HEK293T (cell line): Measurements from ENCODE around the gene TRERF1.

ENCODE experiments used
- CTCF ChIA-PET: fragments of 350-600 bp; formaldehyde crosslinking; extraction: SDS; loops from one replicate; lab custom pipeline; 2021; ENCODE audit warnings: antibody characterized with exemption, inconsistent platforms; lab: Yijun Ruan, JAX
- POLR2A ChIA-PET: fragments of 350-600 bp; formaldehyde crosslinking; extraction: SDS; loops from one replicate; lab custom pipeline; 2020; ENCODE audit warnings: antibody characterized with exemption, inconsistent platforms; lab: Yijun Ruan, JAX
- DNase-seq: peaks from one replicate; pipeline ENCODE4 v3.0.0; 2012; ENCODE audit warnings: mixed read lengths; ENCODE audit errors: extremely low spot score
- ARNT ChIP-seq: fragments of 450-650 bp; IDR thresholded peaks from 2 replicates; pipeline ENCODE4 v1.6.1; 2017; ENCODE audit warnings: mild to moderate bottlenecking
- BHLHE40 ChIP-seq: fragments of 450-650 bp; IDR thresholded peaks from 2 replicates; pipeline ENCODE4 v1.6.1; 2016; ENCODE audit warnings: mild to moderate bottlenecking, moderate library complexity, borderline replicate concordance
- ELF4 ChIP-seq: fragments of 450-650 bp; IDR thresholded peaks from 2 replicates; pipeline ENCODE4 v1.6.1; 2017; ENCODE audit warnings: antibody characterized with exemption
- FOXK2 ChIP-seq: fragments of 450-650 bp; IDR thresholded peaks from 2 replicates; pipeline ENCODE4 v1.6.1; 2016; ENCODE audit warnings: mild to moderate bottlenecking
- HDGF ChIP-seq: fragments of 450-650 bp; IDR thresholded peaks from 2 replicates; pipeline ENCODE4 v1.6.1; 2017; ENCODE audit warnings: antibody characterized with exemption, borderline replicate concordance
- L3MBTL2 ChIP-seq: fragments of 450-650 bp; conservative IDR thresholded peaks from 2 replicates; pipeline ENCODE4 v1.6.1; 2016; ENCODE audit warnings: mild to moderate bottlenecking
- NFRKB ChIP-seq: fragments of 450-650 bp; IDR thresholded peaks from 2 replicates; pipeline ENCODE4 v1.6.1; 2016; ENCODE audit warnings: mild to moderate bottlenecking, moderate library complexity
- SUZ12 ChIP-seq: fragments of 450-650 bp; IDR thresholded peaks from 2 replicates; pipeline ENCODE4 v1.6.1; 2016; ENCODE audit warnings: mild to moderate bottlenecking
- TARDBP ChIP-seq: fragments of 450-650 bp; IDR thresholded peaks from 2 replicates; pipeline ENCODE4 v1.6.1; 2016
- ZNF384 ChIP-seq: fragments of 450-650 bp; IDR thresholded peaks from 2 replicates; pipeline ENCODE4 v1.6.1; 2016
- TF ChIP-seq, protein P1 (sequence below): fragments of 450-650 bp; IDR thresholded peaks from 2 replicates; pipeline ENCODE4 v1.6.1; 2016

TRERF1 gene

DNA sequence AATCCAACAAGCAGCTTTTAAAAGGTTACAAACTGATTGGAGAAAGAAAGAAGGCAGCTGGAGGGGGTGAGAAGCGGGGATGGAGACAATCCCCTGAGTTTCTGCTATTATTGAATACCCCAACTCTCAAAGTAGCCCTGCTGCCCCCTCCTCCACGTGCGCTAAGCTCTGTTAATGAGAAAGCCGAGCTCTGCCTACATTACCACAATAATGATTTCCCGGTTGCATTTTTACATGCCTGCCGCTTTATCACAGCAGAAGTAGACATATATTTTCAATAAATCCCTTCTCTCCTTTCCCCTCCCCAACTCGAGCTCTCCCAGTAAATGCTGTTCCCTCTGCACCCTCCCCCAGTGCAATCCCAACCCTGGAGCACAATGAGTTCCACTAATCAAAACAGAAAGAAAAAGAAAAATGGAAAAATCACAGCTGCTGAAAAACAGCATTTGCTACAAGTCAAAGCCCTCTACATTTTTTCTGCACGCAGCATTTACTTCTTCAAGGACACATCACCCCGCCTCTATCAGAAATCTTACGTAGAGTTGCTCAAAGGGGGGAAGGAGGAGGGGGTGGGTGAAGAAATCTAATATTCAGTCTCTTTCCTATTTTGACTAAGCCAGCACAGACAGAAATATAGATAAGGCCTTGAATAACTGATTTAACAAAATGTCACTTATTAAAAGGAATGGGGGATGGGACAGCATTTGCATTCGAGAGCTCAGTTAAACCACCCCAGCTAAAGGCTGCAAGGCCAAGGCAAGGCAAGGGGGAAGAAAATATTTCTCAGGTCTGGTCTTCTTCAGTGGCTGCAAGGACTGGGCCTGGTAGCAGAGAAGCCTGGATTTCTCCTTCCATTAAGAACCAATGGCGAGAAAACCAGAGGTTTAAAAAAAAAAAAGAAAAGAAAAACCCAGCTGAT is 10.7 kb downstream of the TRERF1 start:
- TF ChIP-seq L3MBTL2 = no peak
- TF ChIP-seq, protein P1, sequence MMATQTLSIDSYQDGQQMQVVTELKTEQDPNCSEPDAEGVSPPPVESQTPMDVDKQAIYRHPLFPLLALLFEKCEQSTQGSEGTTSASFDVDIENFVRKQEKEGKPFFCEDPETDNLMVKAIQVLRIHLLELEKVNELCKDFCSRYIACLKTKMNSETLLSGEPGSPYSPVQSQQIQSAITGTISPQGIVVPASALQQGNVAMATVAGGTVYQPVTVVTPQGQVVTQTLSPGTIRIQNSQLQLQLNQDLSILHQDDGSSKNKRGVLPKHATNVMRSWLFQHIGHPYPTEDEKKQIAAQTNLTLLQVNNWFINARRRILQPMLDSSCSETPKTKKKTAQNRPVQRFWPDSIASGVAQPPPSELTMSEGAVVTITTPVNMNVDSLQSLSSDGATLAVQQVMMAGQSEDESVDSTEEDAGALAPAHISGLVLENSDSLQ = no peak
- no peak for TF ChIP-seq TARDBP
- TF ChIP-seq NFRKB = no peak

DNA sequence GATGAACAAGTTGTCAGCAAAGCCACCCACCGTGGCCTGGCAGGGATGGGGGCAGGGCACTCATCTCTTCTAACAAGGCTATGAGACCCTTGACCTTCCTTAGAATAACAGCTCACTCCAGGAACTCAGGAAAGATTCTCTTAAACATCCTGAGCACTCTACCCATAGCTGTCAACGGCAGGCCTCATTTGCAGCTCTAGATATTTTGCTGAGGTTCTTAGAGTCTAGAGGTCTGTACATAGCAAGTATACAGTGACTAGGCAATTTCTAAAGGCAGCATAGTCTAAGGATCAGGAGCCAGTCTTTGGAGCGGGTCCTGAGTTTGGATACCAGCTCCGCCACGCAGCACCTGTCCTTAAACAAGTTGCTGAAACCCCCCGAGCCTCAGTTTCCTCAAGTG is 11.7 kb downstream of the TRERF1 start:
- TF ChIP-seq HDGF (no peak), ARNT (no peak), SUZ12 (no peak), TARDBP (no peak), L3MBTL2 (no peak)
- TF ChIP-seq, protein P1 = no peak
- ChIA-PET CTCF (interaction anchor here (0.7 kb wide), 1 partner anchor 578 kb away, joined by 3 read pairs; no protein-coding TSS in a partner anchor), POLR2A (interaction anchor here (1.2 to 1.6 kb wide), 4 partner anchors 8 to 180 kb away, joined by 3 to 5 read pairs (median 4); no protein-coding TSS in a partner anchor)
- no peak for DNase-seq

More for the DNA sequence above, 10.7 kb downstream of the TRERF1 start:
- POLR2A ChIA-PET = interaction anchor here (1.0 to 1.3 kb wide), 3 partner anchors 9 to 11 kb away, joined by 3 to 5 read pairs (median 4); partner anchors contain the start of gene TRERF1
- no peak for DNase-seq
- CTCF ChIA-PET = interaction anchor here (0.6 kb wide), 1 partner anchor 51 kb away, joined by 5 read pairs; no protein-coding TSS in a partner anchor

DNA sequence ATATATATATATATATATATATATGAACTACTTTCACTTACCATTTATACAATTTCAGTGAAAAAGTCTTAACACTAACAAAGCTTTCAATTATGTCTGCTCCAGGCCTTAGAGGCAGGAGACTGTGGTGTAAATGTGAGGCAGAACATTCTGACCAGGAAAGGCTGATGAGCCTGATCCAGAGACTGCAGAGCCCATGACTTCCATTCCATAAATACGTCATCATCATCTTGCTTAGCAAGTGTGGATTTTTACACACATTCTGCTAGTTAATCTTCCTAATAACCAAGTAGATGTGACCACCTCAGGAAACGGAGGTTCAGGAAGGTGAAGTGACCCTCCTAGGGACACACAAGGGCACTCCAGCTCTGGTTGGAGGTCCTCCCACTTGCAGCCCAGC is 14.9 kb downstream of the TRERF1 start:
- TF ChIP-seq L3MBTL2 = no peak
- TF ChIP-seq FOXK2 = no peak
- ChIA-PET CTCF (interaction anchor here (0.7 to 1.0 kb wide), 2 partner anchors 47 to 95 kb away, joined by 3 read pairs; no protein-coding TSS in a partner anchor), POLR2A (no interaction called here)
- no peak for DNase-seq

DNA sequence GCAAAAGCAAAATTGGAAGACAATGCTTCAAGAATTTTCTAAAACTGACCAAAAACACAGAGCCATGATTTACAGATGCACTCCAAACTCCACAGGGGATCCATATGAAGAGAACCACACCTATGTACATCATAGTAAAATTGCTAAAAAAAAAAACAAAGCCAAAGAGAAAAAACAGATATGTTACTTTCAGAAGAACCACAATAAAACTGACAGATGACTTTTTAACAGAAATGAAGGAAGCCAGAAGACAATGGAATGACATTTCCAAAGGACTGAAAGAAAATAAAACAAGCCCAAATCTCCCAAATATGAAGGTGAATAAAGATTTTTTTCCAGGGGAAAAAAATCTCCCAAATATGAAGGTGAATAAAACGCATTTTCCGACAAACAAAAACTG is 17.5 kb downstream of the TRERF1 start:
- DNase-seq = no peak
- POLR2A ChIA-PET = no interaction called here
- TF ChIP-seq BHLHE40 = no peak
- CTCF ChIA-PET = no interaction called here

DNA sequence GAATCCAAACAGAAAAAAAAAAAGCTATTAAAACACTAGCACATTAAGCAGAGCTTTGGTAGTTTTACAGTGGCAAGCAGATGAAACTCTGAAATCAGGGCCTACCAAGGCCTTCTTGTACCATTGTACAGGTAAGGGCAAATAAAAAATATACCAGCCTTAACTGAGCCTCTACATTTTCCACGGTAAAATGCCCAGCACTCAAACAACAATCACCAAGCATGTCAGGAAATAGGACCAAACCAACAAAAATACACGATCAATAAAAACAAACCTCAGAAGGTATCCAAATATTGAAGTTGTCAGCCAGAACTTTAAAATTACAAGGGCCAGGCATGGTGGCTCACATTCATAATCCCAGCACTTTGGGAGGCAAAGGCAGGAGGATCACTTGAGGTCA is 18.3 kb downstream of the TRERF1 start:
- CTCF ChIA-PET = no interaction called here
- TF ChIP-seq FOXK2 (no peak), HDGF (no peak)
- no peak for DNase-seq
- POLR2A ChIA-PET = no interaction called here

DNA sequence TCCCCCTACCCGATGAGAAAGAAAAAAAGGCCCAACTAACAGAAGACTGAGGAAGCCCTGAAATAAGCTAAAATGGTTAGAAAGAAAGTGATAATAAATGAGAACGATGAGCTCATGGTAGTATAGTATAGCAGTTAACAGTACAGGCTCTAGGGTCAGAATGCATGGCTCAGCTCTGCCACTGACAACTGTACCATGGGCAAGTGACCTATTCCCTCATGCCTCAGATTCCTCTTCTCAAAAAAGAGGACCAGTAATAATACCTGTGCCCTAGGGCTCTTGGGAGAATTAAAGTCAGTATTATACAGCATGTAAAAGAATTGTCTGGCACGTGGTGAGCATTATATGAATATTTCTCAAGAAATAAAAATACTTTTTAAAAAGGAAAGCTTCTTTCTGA is 19.8 kb downstream of the TRERF1 start:
- DNase-seq = no peak
- CTCF ChIA-PET = interaction anchor here (0.8 kb wide), 1 partner anchor 101 kb away, joined by 3 read pairs; no protein-coding TSS in a partner anchor
- TF ChIP-seq ELF4 (no peak), ARNT (no peak), BHLHE40 (no peak), FOXK2 (no peak), ZNF384 (no peak), SUZ12 (no peak), HDGF (no peak)
- TF ChIP-seq, protein P1 = no peak
- POLR2A ChIA-PET = interaction anchor here (0.6 to 0.9 kb wide), 3 partner anchors 8 to 22 kb away, joined by 3 to 4 read pairs (median 3); no protein-coding TSS in a partner anchor

DNA sequence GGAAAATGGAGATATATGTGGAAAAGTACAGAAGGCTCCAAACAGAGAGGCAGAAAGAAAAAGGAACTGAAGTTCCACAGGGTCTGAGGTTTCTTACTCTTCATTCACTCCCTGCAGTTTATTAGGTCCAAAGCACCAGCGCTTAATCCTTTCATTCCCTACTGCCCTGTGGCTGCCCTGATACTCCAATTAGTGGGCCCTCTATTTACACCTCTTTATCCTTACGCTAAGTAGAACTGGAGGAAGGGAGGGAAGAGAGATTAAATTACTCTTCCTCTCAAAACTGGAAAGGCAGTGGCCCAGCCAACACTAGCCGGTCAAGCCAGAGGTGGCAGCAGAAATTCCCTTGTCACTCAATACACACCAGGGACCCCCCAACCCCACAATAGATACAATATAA is 20.4 kb downstream of the TRERF1 start:
- no peak for DNase-seq
- CTCF ChIA-PET = interaction anchor here (0.8 kb wide), 1 partner anchor 101 kb away, joined by 3 read pairs; no protein-coding TSS in a partner anchor
- TF ChIP-seq BHLHE40 = no peak
- TF ChIP-seq, protein P1 = no peak
- POLR2A ChIA-PET = interaction anchor here (0.6 kb wide), 1 partner anchor 9 kb away, joined by 4 read pairs; no protein-coding TSS in a partner anchor
